ENCODE data around the gene RNF43.

The RNF43 gene

GRCh38 chr17:58410714-58411407 is 6.5 kb downstream of the RNF43 start:
- no peak for TF ChIP-seq CTCF (IDR thresholded peaks at IDR 0.05; ENCODE audit: low read length, missing control alignments)
- no peak for DNase-seq (ENCODE audit: low read depth)
- H3K4me3 ChIP-seq (replicated peaks; ENCODE audit: low read depth, low read length), result no peak overlapping the region

- TF ChIP-seq CTCF (IDR thresholded peaks at IDR 0.05; ENCODE audit: low read length, missing control alignments), result no peak
- no peak overlapping the region for H3K4me3 ChIP-seq (replicated peaks; ENCODE audit: low read depth, low read length)
- DNase-seq (ENCODE audit: low read depth), result no peak
Measured at GRCh38 chr17:58409432-58409831, 7.9 kb downstream of the RNF43 start.

GRCh38 chr17:58403311-58403710 is 14.0 kb downstream of the RNF43 start:
- H3K4me3 ChIP-seq (replicated peaks; ENCODE audit: low read depth, low read length), result no peak overlapping the region
- no peak for DNase-seq (ENCODE audit: low read depth)
- no peak for TF ChIP-seq CTCF (IDR thresholded peaks at IDR 0.05; ENCODE audit: low read length, missing control alignments)

- no peak overlapping the region for H3K4me3 ChIP-seq (replicated peaks; ENCODE audit: low read depth, low read length)
- DNase-seq (ENCODE audit: low read depth), result peak; percentile 63
- TF ChIP-seq CTCF (IDR thresholded peaks at IDR 0.05; ENCODE audit: low read length, missing control alignments), result no peak
Measured at GRCh38 chr17:58402679-58403078, 14.7 kb downstream of the RNF43 start.

GRCh38 chr17:58402047-58402446 is 15.3 kb downstream of the RNF43 start:
- no peak for TF ChIP-seq CTCF (IDR thresholded peaks at IDR 0.05; ENCODE audit: low read length, missing control alignments)
- DNase-seq (ENCODE audit: low read depth), result peak; percentile 57
- H3K4me3 ChIP-seq (replicated peaks; ENCODE audit: low read depth, low read length), result no peak overlapping the region

- H3K4me3 ChIP-seq (replicated peaks; ENCODE audit: low read depth, low read length), result no peak overlapping the region
- DNase-seq (ENCODE audit: low read depth), result no peak
- TF ChIP-seq CTCF (IDR thresholded peaks at IDR 0.05; ENCODE audit: low read length, missing control alignments), result no peak
Measured at GRCh38 chr17:58401287-58401686, 16.0 kb downstream of the RNF43 start.

GRCh38 chr17:58400826-58401225 is 16.5 kb downstream of the RNF43 start:
- no peak for TF ChIP-seq CTCF (IDR thresholded peaks at IDR 0.05; ENCODE audit: low read length, missing control alignments)
- no peak overlapping the region for H3K4me3 ChIP-seq (replicated peaks; ENCODE audit: low read depth, low read length)
- no peak for DNase-seq (ENCODE audit: low read depth)
